ACC112 (cell line): ENCODE results near the gene UNC79.

Source experiments
- H2AFZ ChIP-seq: fragments of 200-600 bp; sonication (generic); one replicate; pipeline ENCODE4 v1.6.0; 2017; ENCODE audit warnings: antibody characterized with exemption, low read length; ENCODE audit not compliant: unreplicated experiment
- H3K27ac ChIP-seq: fragments of 200-600 bp; sonication (generic); 2 replicates; pipeline ENCODE4 v1.5.1; 2014; ENCODE audit warnings: low read depth, mild to moderate bottlenecking, antibody characterized with exemption, low read length, moderate library complexity
- H3K27me3 ChIP-seq: fragments of 200-600 bp; sonication (generic); 2 replicates; pipeline ENCODE4 v1.6.1; 2014; ENCODE audit warnings: mild to moderate bottlenecking, antibody characterized with exemption, low read length, moderate library complexity, mixed read lengths; ENCODE audit not compliant: insufficient read depth
- H3K36me3 ChIP-seq: fragments of 200-600 bp; sonication (generic); 2 replicates; pipeline ENCODE4 v1.6.1; 2016; ENCODE audit warnings: mild to moderate bottlenecking, antibody characterized with exemption, low read length, moderate library complexity, mixed read lengths; ENCODE audit not compliant: insufficient read depth
- H3K4me1 ChIP-seq: fragments of 200-600 bp; sonication (generic); one replicate; pipeline ENCODE4 v1.6.1; 2016; ENCODE audit warnings: low read length, mixed read lengths; ENCODE audit not compliant: insufficient read depth, unreplicated experiment, control insufficient read depth
- H3K4me3 ChIP-seq: fragments of 200-600 bp; sonication (generic); 2 replicates; pipeline ENCODE4 v1.5.1; 2014; ENCODE audit warnings: mild to moderate bottlenecking, low read depth, low read length
- H3K79me2 ChIP-seq: fragments of 200-600 bp; sonication (generic); one replicate; pipeline ENCODE4 v1.6.0; 2016; ENCODE audit warnings: low read length; ENCODE audit not compliant: control insufficient read depth, unreplicated experiment, insufficient read depth

UNC79 gene

DNA sequence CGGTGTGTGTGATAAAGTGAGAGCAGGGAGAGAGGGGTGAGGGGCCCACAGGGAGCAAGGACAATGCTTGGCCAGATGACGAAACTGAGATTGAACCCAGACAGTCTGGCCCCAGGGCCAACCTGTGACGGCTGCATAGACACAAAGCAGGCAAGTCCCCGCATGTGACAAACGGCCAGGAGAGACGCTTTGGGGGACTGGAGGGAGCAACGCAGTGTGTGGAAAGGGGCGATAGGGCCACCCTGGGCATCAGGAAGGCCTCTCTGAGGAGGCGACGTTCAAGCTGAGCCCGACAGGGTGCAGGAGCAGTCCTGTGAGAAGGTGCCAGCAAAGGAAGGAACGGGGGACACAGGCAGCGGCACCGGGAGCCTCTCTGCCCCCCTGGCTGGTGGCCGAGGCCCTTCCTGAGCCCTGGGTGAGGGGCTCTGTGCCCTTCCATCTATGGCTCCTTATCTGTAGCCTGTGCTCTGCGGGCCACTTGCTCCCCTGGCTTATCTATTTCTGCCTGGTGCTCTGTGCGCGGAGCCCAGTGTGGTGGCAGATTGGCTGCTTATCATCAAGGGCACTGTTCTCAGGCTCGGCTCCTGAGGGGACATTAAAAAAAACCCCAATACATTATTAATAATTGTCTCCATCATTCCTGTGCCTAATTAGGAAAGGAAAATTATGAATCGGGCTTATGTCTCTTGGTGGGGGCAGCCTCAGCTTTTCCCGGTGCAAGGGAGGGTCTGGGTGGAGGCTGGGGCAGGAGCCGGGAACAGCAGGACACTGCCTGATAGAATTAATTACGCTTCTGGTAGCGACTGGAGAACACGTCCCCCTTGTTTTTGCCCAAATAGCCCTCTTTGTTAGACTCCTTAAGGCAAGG, 317.7 kb downstream of the UNC79 start:
- no peak overlapping the region for H3K27ac ChIP-seq
- H3K27me3 ChIP-seq, result no peaks in the 10 kb centered on the region
- no peaks in the 10 kb centered on the region for H3K79me2 ChIP-seq
- H3K36me3 ChIP-seq, result no peaks in the 10 kb centered on the region
- H3K4me1 ChIP-seq, result no peaks in the 10 kb centered on the region
- H2AFZ ChIP-seq, result no peak overlapping the region
- no peak overlapping the region for H3K4me3 ChIP-seq

- no peak overlapping the region for H3K27ac ChIP-seq
Observed at GRCh38 chr14:93749076-93749420, 318.3 kb downstream of the UNC79 start.

GRCh38 chr14:93751946-93752655, 321.4 kb downstream of the UNC79 start:
- no peak overlapping the region for H2AFZ ChIP-seq
- no peaks in the 10 kb centered on the region for H3K27me3 ChIP-seq
- H3K4me1 ChIP-seq, result no peaks in the 10 kb centered on the region
- no peaks in the 10 kb centered on the region for H3K36me3 ChIP-seq
- no peaks in the 10 kb centered on the region for H3K79me2 ChIP-seq
- no peak overlapping the region for H3K4me3 ChIP-seq
- no peak overlapping the region for H3K27ac ChIP-seq

More at GRCh38 chr14:93749076-93749420, 318.3 kb downstream of the UNC79 start:
- no peak overlapping the region for H2AFZ ChIP-seq
- H3K4me1 ChIP-seq, result no peaks in the 10 kb centered on the region
- no peaks in the 10 kb centered on the region for H3K27me3 ChIP-seq
- H3K79me2 ChIP-seq, result no peaks in the 10 kb centered on the region
- no peaks in the 10 kb centered on the region for H3K36me3 ChIP-seq
- no peak overlapping the region for H3K4me3 ChIP-seq

DNA sequence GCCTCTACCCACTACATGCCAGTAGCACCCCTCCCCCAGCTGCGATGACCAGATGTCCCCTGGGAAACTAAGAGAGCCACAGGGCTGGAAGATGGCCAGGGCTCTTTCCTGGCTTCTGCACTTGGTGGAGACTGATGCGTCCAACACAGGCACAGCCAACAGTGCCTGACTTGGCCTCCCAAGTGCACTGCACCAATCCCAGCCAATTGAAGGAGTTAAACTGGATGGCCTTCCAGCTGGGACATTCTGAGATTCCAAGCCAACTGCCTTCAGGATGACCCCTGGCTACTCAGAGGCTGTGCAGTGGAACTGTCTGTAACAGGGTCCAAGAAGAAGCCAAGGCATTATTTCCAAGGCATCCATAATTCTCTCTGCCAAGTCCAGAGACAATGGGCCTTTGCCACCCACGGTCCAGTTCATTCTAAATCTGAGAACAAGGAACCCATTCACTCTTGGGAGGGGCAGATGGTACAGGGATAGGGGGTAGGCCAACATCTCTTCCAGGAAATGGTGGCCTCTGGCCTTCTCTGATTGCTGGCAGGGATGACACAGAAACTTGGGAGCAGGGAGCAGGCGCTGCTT, 322.3 kb downstream of the UNC79 start:
- Histone ChIP-seq H3K4me3 (no peak overlapping the region), H3K27ac (no peak overlapping the region), H2AFZ (no peak overlapping the region), H3K27me3 (no peaks in the 10 kb centered on the region), H3K79me2 (no peaks in the 10 kb centered on the region), H3K4me1 (no peaks in the 10 kb centered on the region), H3K36me3 (no peaks in the 10 kb centered on the region)

DNA sequence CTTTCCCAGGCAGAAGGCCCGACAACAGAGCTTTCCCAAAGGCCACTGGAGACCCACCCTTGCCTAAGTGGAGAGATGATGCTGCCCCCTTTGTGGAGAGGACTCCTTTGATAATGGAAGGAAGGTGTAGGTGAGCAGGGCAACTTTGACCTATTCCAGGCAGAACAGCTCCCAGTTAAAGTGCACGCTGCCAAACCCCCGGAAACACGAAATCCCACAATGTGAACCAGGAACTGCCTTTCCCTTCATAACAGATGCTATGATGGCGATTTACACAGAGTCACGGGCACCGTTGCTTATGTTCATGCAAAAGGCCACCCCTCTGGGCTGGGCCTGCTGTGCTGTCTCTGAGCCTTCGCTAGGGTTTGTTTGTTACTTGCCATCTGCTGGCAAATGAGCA, 322.9 kb downstream of the UNC79 start:
- H3K27me3 ChIP-seq, result no peaks in the 10 kb centered on the region
- no peak overlapping the region for H3K27ac ChIP-seq
- no peak overlapping the region for H2AFZ ChIP-seq
- no peaks in the 10 kb centered on the region for H3K36me3 ChIP-seq
- no peaks in the 10 kb centered on the region for H3K4me1 ChIP-seq
- no peaks in the 10 kb centered on the region for H3K79me2 ChIP-seq
- H3K4me3 ChIP-seq, result no peak overlapping the region

GRCh38 chr14:93757206-93757605, 326.5 kb downstream of the UNC79 start:
- H2AFZ ChIP-seq, result no peak overlapping the region
- no peaks in the 10 kb centered on the region for H3K36me3 ChIP-seq
- H3K4me1 ChIP-seq, result no peaks in the 10 kb centered on the region
- no peak overlapping the region for H3K27ac ChIP-seq
- no peak overlapping the region for H3K4me3 ChIP-seq
- H3K79me2 ChIP-seq, result no peaks in the 10 kb centered on the region
- H3K27me3 ChIP-seq, result no peaks in the 10 kb centered on the region
